Measurements from ENCODE around the gene KRTAP5-8. TPM values are rescaled to one million over a fixed set of nuclear protein-coding genes. Genes with fewer than 3 reads are reported as not detected.
"Not testable (repeated sequence)": the region's sequence is repeated elsewhere in the genome, so short reads cannot be mapped to it uniquely, and the experiment has no call there.

The KRTAP5-8 gene
- total and polyA plus RNA-seq, 4 donors = 0.22 TPM; not detected in 3

DNA sequence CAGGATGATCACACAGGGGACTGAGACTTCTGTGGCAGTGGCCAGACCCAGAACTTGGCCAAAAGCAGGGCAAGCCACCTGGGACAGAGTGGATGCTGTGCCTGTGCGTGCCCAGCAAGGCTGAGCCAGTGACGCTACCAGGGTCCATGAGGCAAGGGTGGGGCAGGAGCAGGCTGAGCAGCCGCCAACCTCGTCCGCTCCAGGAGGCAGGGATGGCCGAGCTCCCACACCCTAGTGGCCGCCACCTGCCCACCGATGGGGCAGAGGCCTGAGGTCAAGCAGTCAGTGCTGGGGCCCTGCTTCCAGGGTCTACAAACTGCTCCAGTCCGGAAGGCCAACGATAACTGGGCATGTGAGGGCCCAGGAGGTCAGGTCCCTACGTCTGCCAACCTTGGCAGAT lies 17.7 kb downstream of the KRTAP5-8 start:
- no peaks in the 10 kb centered on the region for H3K4me1 ChIP-seq (ENCODE audit: control insufficient read depth, insufficient read depth, low read length)
- H3K27ac ChIP-seq (ENCODE audit: low read depth, low read length) = no peak overlapping the region
- H3K36me3 ChIP-seq (ENCODE audit: control insufficient read depth, insufficient read depth, low read length) = no peaks in the 10 kb centered on the region
- WGBS (ENCODE audit: insufficient coverage) = 96% methylated on average over 11 of the region's 11 CpGs
- H3K27me3 ChIP-seq (ENCODE audit: control insufficient read depth, insufficient read depth, low read length) = no peaks in the 10 kb centered on the region
- no peak for DNase-seq (ENCODE audit: low read depth in 4 of 6, low spot score in 6 of 6)
- H3K9me3 ChIP-seq (ENCODE audit: control insufficient read depth, insufficient read depth, low read length) = no peaks in the 10 kb centered on the region
- no peak overlapping the region for H3K4me3 ChIP-seq (ENCODE audit: low read depth, low read length)

DNA sequence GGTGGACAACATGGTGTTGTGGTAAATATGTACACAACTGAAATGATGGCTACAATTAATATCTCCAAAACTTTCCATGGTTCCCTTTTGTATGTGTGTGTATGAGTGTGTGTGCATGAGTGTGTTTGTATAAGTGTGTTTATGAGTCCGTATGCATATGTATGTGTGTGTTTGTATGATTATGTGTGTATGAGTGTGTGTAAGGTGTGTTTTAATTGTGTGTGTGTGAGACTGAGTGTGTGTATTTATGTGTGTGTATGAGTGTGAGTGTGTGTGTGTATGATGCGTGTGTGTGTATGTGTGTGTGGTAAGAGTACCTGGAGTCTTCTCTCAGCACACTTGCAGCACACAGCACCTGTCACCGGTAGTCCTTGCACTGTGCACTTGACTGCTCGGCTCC lies 18.2 kb downstream of the KRTAP5-8 start:
- H3K36me3 ChIP-seq (ENCODE audit: control insufficient read depth, insufficient read depth, low read length) = no peaks in the 10 kb centered on the region
- no peaks in the 10 kb centered on the region for H3K4me1 ChIP-seq (ENCODE audit: control insufficient read depth, insufficient read depth, low read length)
- DNase-seq (ENCODE audit: low read depth in 4 of 6, low spot score in 6 of 6) = no peak
- H3K27me3 ChIP-seq (ENCODE audit: control insufficient read depth, insufficient read depth, low read length) = no peaks in the 10 kb centered on the region
- H3K27ac ChIP-seq (ENCODE audit: low read depth, low read length) = no peak overlapping the region
- H3K9me3 ChIP-seq (ENCODE audit: control insufficient read depth, insufficient read depth, low read length) = no peaks in the 10 kb centered on the region
- WGBS (ENCODE audit: insufficient coverage) = 100% methylated on average over 1 of the region's 4 CpGs
- no peak overlapping the region for H3K4me3 ChIP-seq (ENCODE audit: low read depth, low read length)

DNA sequence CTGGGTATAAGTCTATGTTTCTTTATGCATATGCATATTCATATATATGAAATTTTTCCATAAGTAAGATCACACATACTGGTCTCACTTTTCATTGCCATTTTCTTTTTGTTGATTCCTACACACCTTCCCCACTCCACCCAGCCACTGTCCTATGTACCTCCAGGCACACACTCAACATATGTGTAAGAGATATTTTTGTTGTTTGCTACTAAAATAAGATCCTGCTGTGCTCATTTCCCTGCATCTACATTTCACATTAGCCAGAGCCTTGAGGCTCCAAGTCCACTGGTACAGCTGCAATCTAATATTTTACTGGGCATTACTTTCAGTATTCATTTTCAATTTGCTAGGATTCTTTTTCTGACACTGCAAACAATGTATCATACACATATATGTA lies 19.4 kb downstream of the KRTAP5-8 start:
- no peak for DNase-seq (ENCODE audit: low read depth in 4 of 6, low spot score in 6 of 6)
- Histone ChIP-seq H3K36me3 (ENCODE audit: control insufficient read depth, insufficient read depth, low read length) (no peaks in the 10 kb centered on the region), H3K4me1 (ENCODE audit: control insufficient read depth, insufficient read depth, low read length) (no peaks in the 10 kb centered on the region), H3K9me3 (ENCODE audit: control insufficient read depth, insufficient read depth, low read length) (no peaks in the 10 kb centered on the region), H3K27ac (ENCODE audit: low read depth, low read length) (no peak overlapping the region), H3K27me3 (ENCODE audit: control insufficient read depth, insufficient read depth, low read length) (no peaks in the 10 kb centered on the region), H3K4me3 (ENCODE audit: low read depth, low read length) (no peak overlapping the region)

DNA sequence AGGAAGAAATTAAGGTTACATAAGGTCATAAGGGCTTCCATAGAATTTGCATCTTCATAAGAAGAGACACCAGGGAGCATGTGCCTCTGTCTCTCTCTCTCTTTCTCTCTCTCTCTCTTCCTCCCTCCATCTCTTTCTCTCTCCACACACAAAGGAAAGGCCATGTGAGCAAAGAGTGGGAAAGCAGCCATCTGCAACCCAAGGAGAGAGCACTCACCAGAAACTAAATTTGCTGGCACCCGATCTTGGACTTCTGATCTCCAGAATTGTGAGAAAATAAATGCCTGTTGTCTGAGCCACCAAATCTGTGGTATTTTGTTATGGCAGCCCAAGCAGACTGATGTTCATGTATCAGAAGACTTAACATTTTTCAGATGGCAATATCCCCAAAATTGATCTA lies 21.2 kb downstream of the KRTAP5-8 start:
- Histone ChIP-seq H3K4me3 (ENCODE audit: low read depth, low read length) (no peak overlapping the region), H3K27ac (ENCODE audit: low read depth, low read length) (no peak overlapping the region), H3K36me3 (ENCODE audit: control insufficient read depth, insufficient read depth, low read length) (no peaks in the 10 kb centered on the region), H3K27me3 (ENCODE audit: control insufficient read depth, insufficient read depth, low read length) (no peaks in the 10 kb centered on the region), H3K9me3 (ENCODE audit: control insufficient read depth, insufficient read depth, low read length) (no peaks in the 10 kb centered on the region), H3K4me1 (ENCODE audit: control insufficient read depth, insufficient read depth, low read length) (no peaks in the 10 kb centered on the region)
- peak in 1 of 6 donors; percentile 27 for DNase-seq (ENCODE audit: low read depth in 4 of 6, low spot score in 6 of 6)
- 100% methylated on average over 1 of the region's 1 CpG for WGBS (ENCODE audit: insufficient coverage)

DNA sequence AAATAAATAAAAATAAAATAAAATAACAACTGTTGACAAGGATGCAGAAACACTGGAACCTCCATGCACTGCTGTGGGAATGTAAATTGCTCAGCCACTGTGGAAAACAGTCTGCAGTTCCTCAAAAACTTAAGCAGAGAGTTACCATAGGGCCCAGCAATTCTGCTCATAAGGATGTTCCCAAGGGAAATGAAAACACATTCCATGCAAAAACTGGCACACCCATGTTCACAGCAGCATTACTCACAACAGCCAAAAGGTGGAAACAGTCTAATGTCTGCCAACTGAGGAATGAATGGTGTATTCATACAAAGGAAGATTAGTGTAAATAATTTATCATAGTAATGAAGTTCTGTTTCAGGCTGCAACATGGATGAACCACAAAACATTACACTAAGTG lies 24.3 kb downstream of the KRTAP5-8 start:
- Histone ChIP-seq H3K36me3 (ENCODE audit: control insufficient read depth, insufficient read depth, low read length) (no peaks in the 10 kb centered on the region), H3K4me3 (ENCODE audit: low read depth, low read length) (no peak overlapping the region)
- no peak for DNase-seq (ENCODE audit: low read depth in 4 of 6, low spot score in 6 of 6)

DNA sequence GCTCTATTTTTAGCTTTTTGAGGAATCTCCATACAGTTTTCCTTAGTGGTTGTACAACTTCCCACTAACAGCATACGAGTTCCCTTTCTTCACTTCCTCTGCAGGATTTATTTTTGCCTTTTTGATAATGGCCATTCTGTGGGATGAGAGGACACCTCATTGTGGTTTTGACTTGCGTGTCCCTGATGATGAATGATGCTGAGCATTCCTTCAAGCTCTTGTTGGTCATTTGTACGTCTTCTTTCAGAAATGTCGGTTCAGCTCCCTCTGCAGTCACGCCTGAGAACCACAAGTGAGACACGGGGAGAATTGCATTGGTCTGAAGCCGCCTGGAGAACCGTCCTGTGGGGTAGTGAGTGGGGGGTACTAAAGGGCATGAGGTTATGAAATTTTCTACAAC lies 25.6 kb downstream of the KRTAP5-8 start:
- Histone ChIP-seq H3K36me3 (ENCODE audit: control insufficient read depth, insufficient read depth, low read length) (no peaks in the 10 kb centered on the region), H3K27me3 (ENCODE audit: control insufficient read depth, insufficient read depth, low read length) (no peaks in the 10 kb centered on the region), H3K4me3 (ENCODE audit: low read depth, low read length) (no peak overlapping the region), H3K9me3 (ENCODE audit: control insufficient read depth, insufficient read depth, low read length) (no peaks in the 10 kb centered on the region), H3K27ac (ENCODE audit: low read depth, low read length) (no peak overlapping the region), H3K4me1 (ENCODE audit: control insufficient read depth, insufficient read depth, low read length) (peaks cover 10% of the 10 kb centered on the region)
- 24% methylated on average over 8 of the region's 8 CpGs for WGBS (ENCODE audit: insufficient coverage)
- peak in 2 of 6 donors; percentile 16 to 38 for DNase-seq (ENCODE audit: low read depth in 4 of 6, low spot score in 6 of 6)

More for the DNA sequence above, 24.3 kb downstream of the KRTAP5-8 start:
- Histone ChIP-seq H3K9me3 (ENCODE audit: control insufficient read depth, insufficient read depth, low read length) (no peaks in the 10 kb centered on the region), H3K27ac (ENCODE audit: low read depth, low read length) (no peak overlapping the region), H3K4me1 (ENCODE audit: control insufficient read depth, insufficient read depth, low read length) (peaks cover 10% of the 10 kb centered on the region), H3K27me3 (ENCODE audit: control insufficient read depth, insufficient read depth, low read length) (no peaks in the 10 kb centered on the region)

DNA sequence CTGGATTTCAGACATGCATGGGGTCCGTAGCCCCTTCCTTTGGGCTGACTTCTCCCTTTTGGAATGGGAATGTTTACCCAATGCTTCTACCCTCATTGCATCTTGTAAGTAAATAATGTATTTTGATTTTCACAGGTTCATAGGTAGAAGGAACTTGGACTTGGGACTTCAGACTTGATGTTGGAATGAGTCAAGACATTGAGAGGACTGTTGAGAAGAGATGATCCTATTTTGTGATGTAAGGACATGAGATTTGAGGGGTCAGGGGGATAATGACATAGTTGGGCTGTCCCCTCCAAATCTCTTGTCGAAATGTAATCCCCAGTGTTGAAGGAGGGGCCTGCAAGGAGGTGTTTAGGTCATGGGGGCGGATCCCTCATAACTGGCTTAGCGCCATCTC lies 26.6 kb downstream of the KRTAP5-8 start:
- Histone ChIP-seq H3K27me3 (ENCODE audit: control insufficient read depth, insufficient read depth, low read length) (no peaks in the 10 kb centered on the region), H3K9me3 (ENCODE audit: control insufficient read depth, insufficient read depth, low read length) (no peaks in the 10 kb centered on the region), H3K27ac (ENCODE audit: low read depth, low read length) (no peak overlapping the region), H3K36me3 (ENCODE audit: control insufficient read depth, insufficient read depth, low read length) (no peaks in the 10 kb centered on the region), H3K4me1 (ENCODE audit: control insufficient read depth, insufficient read depth, low read length) (peaks cover 10% of the 10 kb centered on the region), H3K4me3 (ENCODE audit: low read depth, low read length) (no peak overlapping the region)
- DNase-seq (ENCODE audit: low read depth in 4 of 6, low spot score in 6 of 6) = no peak
- 100% methylated on average over 2 of the region's 4 CpGs for WGBS (ENCODE audit: insufficient coverage)

DNA sequence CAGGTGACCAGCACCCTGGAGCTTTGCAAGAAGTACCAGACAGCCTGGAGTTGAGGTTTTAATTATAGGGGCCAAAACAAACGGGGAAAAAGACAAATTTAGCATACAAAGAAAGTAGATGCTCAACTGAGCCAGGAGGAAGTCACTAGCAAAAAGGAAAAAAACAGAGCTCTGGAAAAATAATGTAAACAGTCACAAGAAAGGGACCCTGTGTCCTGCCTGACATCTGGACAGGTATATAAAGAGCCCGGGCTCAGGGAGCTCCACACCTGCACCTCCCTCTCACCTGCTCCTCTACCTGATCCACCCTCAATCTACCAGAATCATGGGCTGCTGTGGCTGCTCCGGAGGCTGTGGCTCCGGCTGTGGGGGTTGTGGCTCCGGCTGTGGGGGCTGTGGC lies 27.4 kb downstream of the KRTAP5-8 start, which contains the start of gene KRTAP5-10:
TSS of gene KRTAP5-10 (plus strand) at position 301 of the 400 bp plus-strand sequence. CDS start at position 326, 25 bp downstream.
- Histone ChIP-seq H3K4me1 (ENCODE audit: control insufficient read depth, insufficient read depth, low read length) (peaks cover 10% of the 10 kb centered on the region), H3K27ac (ENCODE audit: low read depth, low read length) (no peak within 1 kb of the TSS), H3K27me3 (ENCODE audit: control insufficient read depth, insufficient read depth, low read length) (no peaks in the 10 kb centered on the region), H3K9me3 (ENCODE audit: control insufficient read depth, insufficient read depth, low read length) (no peaks in the 10 kb centered on the region), H3K36me3 (ENCODE audit: control insufficient read depth, insufficient read depth, low read length) (no peaks in the 10 kb centered on the region), H3K4me3 (ENCODE audit: low read depth, low read length) (no peak within 1 kb of the TSS)
- DNase-seq (ENCODE audit: low read depth in 4 of 6, low spot score in 6 of 6) = no peak
- 90% methylated on average over 4 of the region's 5 CpGs for WGBS (ENCODE audit: insufficient coverage)

DNA sequence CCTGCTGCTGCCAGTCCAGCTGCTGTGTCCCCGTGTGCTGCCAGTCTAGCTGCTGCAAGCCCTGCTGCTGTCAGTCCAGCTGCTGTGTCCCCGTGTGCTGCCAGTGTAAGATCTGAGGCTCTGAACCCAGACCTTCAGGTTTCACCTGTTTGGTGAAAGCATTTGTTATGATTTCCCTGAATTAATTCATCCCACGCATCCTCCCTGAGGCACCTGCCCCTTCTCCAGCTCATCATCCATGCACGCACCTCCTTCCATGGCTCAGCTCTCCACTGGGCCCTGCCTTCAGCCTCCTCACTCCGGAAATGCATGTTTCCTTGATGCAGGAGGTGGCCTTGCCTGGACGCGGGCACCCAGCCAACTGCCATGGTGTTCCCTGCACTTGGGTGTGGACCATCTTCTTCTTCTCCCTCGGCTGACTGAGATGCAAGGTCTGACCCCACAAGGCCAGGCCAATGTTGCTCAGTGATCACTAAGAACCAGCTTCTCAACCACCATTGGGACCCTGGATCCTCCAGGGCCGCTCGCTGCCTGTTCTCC lies 28.3 kb downstream of the KRTAP5-8 start:
- 75% methylated on average over 8 of the region's 10 CpGs for WGBS (ENCODE audit: insufficient coverage)
- H3K27me3 ChIP-seq (ENCODE audit: control insufficient read depth, insufficient read depth, low read length) = no peaks in the 10 kb centered on the region
- H3K9me3 ChIP-seq (ENCODE audit: control insufficient read depth, insufficient read depth, low read length) = no peaks in the 10 kb centered on the region
- no peak overlapping the region for H3K4me3 ChIP-seq (ENCODE audit: low read depth, low read length)
- H3K27ac ChIP-seq (ENCODE audit: low read depth, low read length) = no peak overlapping the region
- H3K36me3 ChIP-seq (ENCODE audit: control insufficient read depth, insufficient read depth, low read length) = no peaks in the 10 kb centered on the region
- no peak for DNase-seq (ENCODE audit: low read depth in 4 of 6, low spot score in 6 of 6)
- peaks cover 10% of the 10 kb centered on the region for H3K4me1 ChIP-seq (ENCODE audit: control insufficient read depth, insufficient read depth, low read length)

DNA sequence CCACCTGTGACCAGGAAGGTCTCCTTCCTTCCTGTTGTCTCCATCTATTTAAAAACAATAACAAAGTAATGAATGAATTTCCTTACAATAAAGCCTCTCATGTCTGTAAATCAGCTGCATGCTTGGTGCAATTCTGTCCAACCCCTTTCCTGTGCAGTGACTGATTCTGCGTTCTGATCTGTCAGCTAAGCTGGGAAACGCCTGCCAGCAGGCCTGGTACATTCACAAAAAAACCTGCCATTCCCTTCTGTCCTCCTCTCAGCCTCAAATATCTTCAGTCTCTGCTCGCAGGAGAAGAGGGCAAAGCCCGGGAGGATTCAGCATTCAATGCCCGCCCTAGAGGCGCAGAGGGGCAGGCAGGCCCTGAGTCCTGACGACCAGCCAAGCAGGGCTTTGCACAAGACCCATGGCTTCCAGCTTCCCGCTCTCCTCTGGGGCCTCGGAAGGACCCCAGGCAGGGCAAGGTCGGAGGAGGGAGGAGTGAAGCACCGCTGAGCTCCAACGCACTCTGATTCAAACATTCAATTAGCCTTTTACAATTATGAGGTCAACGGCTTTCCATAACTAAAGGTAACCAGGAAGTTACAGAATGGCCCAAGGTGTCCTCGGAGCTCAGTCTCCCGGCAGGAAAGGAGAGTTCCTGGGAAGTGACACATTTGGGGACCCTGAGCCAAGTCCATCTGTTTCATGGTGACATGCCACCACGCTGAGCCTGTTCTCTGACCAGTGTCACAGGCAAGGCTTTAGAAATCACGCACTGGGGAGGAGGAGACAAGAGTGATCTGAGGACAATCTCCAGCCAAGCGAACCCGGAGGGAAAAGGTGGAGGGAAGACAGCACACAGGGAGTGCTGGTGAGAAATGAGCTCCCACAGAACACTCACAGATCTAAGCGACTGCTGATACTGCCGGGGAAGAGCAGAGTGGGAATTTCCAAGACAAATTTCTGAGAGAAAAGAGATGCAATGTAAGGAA lies 29.1 kb downstream of the KRTAP5-8 start:
- WGBS (ENCODE audit: insufficient coverage) = 54% methylated on average over 9 of the region's 21 CpGs
- not testable (repeated sequence) for DNase-seq (ENCODE audit: low read depth in 4 of 6, low spot score in 6 of 6); H3K9me3 ChIP-seq (ENCODE audit: control insufficient read depth, insufficient read depth, low read length); H3K27ac ChIP-seq (ENCODE audit: low read depth, low read length); H3K27me3 ChIP-seq (ENCODE audit: control insufficient read depth, insufficient read depth, low read length); H3K4me3 ChIP-seq (ENCODE audit: low read depth, low read length); H3K36me3 ChIP-seq (ENCODE audit: control insufficient read depth, insufficient read depth, low read length)
- peaks cover 10% of the 10 kb centered on the region for H3K4me1 ChIP-seq (ENCODE audit: control insufficient read depth, insufficient read depth, low read length)
